ENCODE results near the gene CBR4. TPM values are rescaled to one million over a fixed set of nuclear protein-coding genes. Genes with fewer than 3 reads are reported as not detected.
"Not testable (repeated sequence)": the region's sequence is repeated elsewhere in the genome, so short reads cannot be mapped to it uniquely, and the experiment has no call there.

The CBR4 gene
- total RNA-seq: 11.6 TPM

GRCh38 chr4:169010125-169011023, at the start of gene CBR4:
Gene CBR4 (minus strand): TSS chr4:169010255. CDS start chr4:169010089, 166 bp downstream.
- peak; percentile 99 for ATAC-seq

GRCh38 chr4:169059306-169060211, 49.5 kb upstream of the CBR4 start:
- no peak for ATAC-seq

- ATAC-seq: no peak
Measured at GRCh38 chr4:169058312-169058711, 48.3 kb upstream of the CBR4 start.

GRCh38 chr4:169054879-169055278, 44.8 kb upstream of the CBR4 start:
- ATAC-seq: no peak

GRCh38 chr4:169052594-169052945, 42.5 kb upstream of the CBR4 start:
- ATAC-seq: no peak

GRCh38 chr4:169051761-169052593, 41.9 kb upstream of the CBR4 start:
- ATAC-seq: no peak

- no peak for ATAC-seq
Measured at GRCh38 chr4:169050881-169051760, 41.1 kb upstream of the CBR4 start.

GRCh38 chr4:169050284-169050683, 40.2 kb upstream of the CBR4 start:
- no peak for ATAC-seq

GRCh38 chr4:169048868-169049414, 38.9 kb upstream of the CBR4 start:
- ATAC-seq: no peak

- no peak for ATAC-seq
Measured at GRCh38 chr4:169047956-169048355, 37.9 kb upstream of the CBR4 start.

GRCh38 chr4:169045862-169046584, 36.0 kb upstream of the CBR4 start:
- ATAC-seq: no peak

- no peak for ATAC-seq
Measured at GRCh38 chr4:169044714-169045447, 34.8 kb upstream of the CBR4 start.

- no peak for ATAC-seq
Measured at GRCh38 chr4:169042608-169043007, 32.6 kb upstream of the CBR4 start.

- ATAC-seq: no peak
Measured at GRCh38 chr4:169040559-169041261, 30.7 kb upstream of the CBR4 start.

- ATAC-seq: no peak
Measured at GRCh38 chr4:169039251-169039954, 29.3 kb upstream of the CBR4 start.

GRCh38 chr4:169037506-169037905, 27.5 kb upstream of the CBR4 start:
- no peak for ATAC-seq

- not testable (repeated sequence) for ATAC-seq
Measured at GRCh38 chr4:169035871-169036620, 26.0 kb upstream of the CBR4 start.

GRCh38 chr4:169033660-169034059, 23.6 kb upstream of the CBR4 start:
- peak; percentile 87 for ATAC-seq
